Endothelial cell of umbilical vein (primary cell): ENCODE results near the gene ZNF675. TPM values are rescaled to one million over a fixed set of nuclear protein-coding genes. Genes with fewer than 3 reads are reported as not detected.

ENCODE experiments used
- polyA plus RNA-seq, 4 experiments: library from polyadenylated mRNA; depleted of rRNA in 3 of 4; stranded (reverse) in 3 of 4; unstranded in 1 of 4; fragments of >200 nt; gene quantifications; 2 replicates each; pipeline versions ENCODE4 v1.2.1 to v1.2.3, GENCODE V29; 2011 to 2012; ENCODE audit warnings: missing spikeins in 1 of 4
- total RNA-seq: library from RNA; stranded (reverse); gene quantifications from 2 replicates; pipeline ENCODE4 v1.2.3, GENCODE V29; 2021

Gene ZNF675
- total and polyA plus RNA-seq, 2 donors (not counting 3 experiments of a cell fraction or from before 2014, with no cell fraction given) = 3.5 to 9.3 TPM

Other genes with a start within 250 kb of the ZNF675 start
- 0.97 and 1.9 TPM in 2 replicates for gene ZNF681, start 71.7 kb upstream of the ZNF675 start, total RNA-seq
- gene ZNF681, start 71.7 kb upstream of the ZNF675 start, polyA plus RNA-seq = 0.07 and 0.08 TPM in 2 replicates
- 2.9 and 4.7 TPM in 2 replicates for gene ZNF726, start 227.7 kb upstream of the ZNF675 start, total RNA-seq
- gene ZNF726, start 227.7 kb upstream of the ZNF675 start, polyA plus RNA-seq = 2.5 and 3.8 TPM in 2 replicates